DND-41 (cell line): Measurements from ENCODE around the gene SDR42E1.

ENCODE experiments used
- EZH2 ChIP-seq: IDR thresholded peaks from 3 replicates; pipeline ENCODE4 v1.6.1; 2012; ENCODE audit warnings: borderline replicate concordance, low read depth, mild to moderate bottlenecking, moderate library complexity, low read length, inconsistent platforms; ENCODE audit not compliant: severe bottlenecking
- TF ChIP-seq, protein P1 (sequence below): IDR thresholded peaks from 2 replicates; pipeline ENCODE4 v1.5.1; 2012; ENCODE audit warnings: borderline replicate concordance, low read length, moderate library complexity, mild to moderate bottlenecking; ENCODE audit not compliant: poor library complexity, severe bottlenecking; ENCODE audit errors: extremely low read depth

DNA sequence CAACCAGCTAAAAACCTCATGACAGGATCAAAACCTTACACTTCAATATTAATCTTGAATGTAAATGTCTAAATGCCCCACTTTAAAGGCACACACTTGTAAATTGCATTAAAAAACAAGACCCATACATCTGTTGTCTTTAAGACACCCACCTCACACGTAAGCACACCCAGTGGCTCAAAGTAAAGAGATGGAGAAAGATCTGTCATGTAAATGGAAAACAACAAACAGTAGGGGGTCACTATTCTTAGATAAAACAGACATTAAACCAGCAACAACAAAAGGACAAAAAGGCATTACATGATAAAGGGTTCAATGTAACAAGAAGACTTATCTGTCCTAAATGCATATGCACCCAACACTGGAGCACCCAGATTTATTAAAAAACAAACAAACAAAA lies 35.6 kb downstream of the SDR42E1 start:
- TF ChIP-seq, protein P1, sequence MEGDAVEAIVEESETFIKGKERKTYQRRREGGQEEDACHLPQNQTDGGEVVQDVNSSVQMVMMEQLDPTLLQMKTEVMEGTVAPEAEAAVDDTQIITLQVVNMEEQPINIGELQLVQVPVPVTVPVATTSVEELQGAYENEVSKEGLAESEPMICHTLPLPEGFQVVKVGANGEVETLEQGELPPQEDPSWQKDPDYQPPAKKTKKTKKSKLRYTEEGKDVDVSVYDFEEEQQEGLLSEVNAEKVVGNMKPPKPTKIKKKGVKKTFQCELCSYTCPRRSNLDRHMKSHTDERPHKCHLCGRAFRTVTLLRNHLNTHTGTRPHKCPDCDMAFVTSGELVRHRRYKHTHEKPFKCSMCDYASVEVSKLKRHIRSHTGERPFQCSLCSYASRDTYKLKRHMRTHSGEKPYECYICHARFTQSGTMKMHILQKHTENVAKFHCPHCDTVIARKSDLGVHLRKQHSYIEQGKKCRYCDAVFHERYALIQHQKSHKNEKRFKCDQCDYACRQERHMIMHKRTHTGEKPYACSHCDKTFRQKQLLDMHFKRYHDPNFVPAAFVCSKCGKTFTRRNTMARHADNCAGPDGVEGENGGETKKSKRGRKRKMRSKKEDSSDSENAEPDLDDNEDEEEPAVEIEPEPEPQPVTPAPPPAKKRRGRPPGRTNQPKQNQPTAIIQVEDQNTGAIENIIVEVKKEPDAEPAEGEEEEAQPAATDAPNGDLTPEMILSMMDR, result no peak
- no peak for TF ChIP-seq EZH2
